Measurements from ENCODE around the gene LRFN2. TPM values are rescaled to one million over a fixed set of nuclear protein-coding genes. Genes with fewer than 3 reads are reported as not detected.

The LRFN2 gene
- total RNA-seq, 6 donors from 2014 or later: 0.06 to 0.20 TPM; not detected in 4

DNA sequence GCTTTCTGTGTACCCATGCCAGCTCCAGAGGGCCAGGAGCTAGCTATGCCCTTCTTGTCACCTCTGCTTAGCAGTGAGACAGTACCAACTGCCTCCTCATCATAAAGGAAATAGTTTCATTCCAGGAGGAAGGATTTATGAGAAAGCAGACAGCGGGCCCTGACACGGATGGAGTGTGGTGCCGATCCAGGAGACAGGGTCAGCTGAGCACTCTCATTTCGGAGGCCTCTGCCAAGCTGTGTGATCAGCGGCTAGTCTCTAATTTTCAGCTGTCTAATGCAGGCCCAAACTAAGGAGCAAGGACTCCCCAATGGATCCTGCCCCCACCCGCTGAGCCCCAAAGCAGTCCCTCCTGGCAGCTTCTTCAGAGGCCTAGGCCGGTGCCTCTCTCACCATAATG lies 103.1 kb downstream of the LRFN2 start:
- WGBS, 2 donors: 80 to 90% methylated on average over 5 to 7 of the region's 7 CpGs
- no peaks in the 10 kb centered on the region for H3K4me1 ChIP-seq
- no peaks in the 10 kb centered on the region for H3K9me3 ChIP-seq
- TF ChIP-seq, protein P1, sequence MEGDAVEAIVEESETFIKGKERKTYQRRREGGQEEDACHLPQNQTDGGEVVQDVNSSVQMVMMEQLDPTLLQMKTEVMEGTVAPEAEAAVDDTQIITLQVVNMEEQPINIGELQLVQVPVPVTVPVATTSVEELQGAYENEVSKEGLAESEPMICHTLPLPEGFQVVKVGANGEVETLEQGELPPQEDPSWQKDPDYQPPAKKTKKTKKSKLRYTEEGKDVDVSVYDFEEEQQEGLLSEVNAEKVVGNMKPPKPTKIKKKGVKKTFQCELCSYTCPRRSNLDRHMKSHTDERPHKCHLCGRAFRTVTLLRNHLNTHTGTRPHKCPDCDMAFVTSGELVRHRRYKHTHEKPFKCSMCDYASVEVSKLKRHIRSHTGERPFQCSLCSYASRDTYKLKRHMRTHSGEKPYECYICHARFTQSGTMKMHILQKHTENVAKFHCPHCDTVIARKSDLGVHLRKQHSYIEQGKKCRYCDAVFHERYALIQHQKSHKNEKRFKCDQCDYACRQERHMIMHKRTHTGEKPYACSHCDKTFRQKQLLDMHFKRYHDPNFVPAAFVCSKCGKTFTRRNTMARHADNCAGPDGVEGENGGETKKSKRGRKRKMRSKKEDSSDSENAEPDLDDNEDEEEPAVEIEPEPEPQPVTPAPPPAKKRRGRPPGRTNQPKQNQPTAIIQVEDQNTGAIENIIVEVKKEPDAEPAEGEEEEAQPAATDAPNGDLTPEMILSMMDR (IDR thresholded peaks at IDR 0.05): no peak
- no peak overlapping the region for H3K4me3 ChIP-seq
- ATAC-seq (ENCODE audit: low FRiP score in 2 of 2) (no peak), DNase-seq (no peak)
- H3K36me3 ChIP-seq: no peaks in the 10 kb centered on the region
- no peak overlapping the region for H3K27ac ChIP-seq
- H3K27me3 ChIP-seq: no peaks in the 10 kb centered on the region

DNA sequence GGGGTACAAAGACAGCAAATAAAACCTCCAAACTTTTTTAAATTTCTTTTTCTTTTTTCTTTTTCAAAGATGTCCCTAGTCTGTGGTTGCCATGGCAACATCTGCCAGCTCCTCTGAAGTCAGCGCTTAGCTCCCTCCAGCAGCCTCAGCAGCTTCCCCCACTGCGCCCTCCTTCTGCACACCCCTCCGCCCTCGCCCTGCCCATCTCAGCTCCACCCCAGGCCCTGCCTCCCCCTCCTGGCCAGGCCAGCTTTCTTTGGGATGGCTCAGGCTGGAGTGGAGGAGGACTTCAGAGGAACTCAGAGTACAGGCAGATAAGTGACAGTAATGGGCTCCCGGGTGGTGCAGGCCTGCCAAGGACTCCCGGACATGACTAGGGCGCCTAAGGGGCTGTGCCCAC lies 104.6 kb downstream of the LRFN2 start:
- H3K36me3 ChIP-seq: no peaks in the 10 kb centered on the region
- no peak for ATAC-seq (ENCODE audit: low FRiP score in 2 of 2)
- H3K27ac ChIP-seq: no peak overlapping the region
- no peaks in the 10 kb centered on the region for H3K9me3 ChIP-seq
- no peak overlapping the region for H3K4me3 ChIP-seq
- WGBS, 2 donors: 60 to 62% methylated on average over 3 to 4 of the region's 7 CpGs
- no peak for TF ChIP-seq EP300 (IDR thresholded peaks at IDR 0.05)
- TF ChIP-seq, protein P1 (IDR thresholded peaks at IDR 0.05): no peak
- no peak for TF ChIP-seq POLR2A (IDR thresholded peaks at IDR 0.05)
- TF ChIP-seq POLR2AphosphoS5 (IDR thresholded peaks at IDR 0.05): no peak
- DNase-seq: peak in 1 of 2 donors; percentile 60
- H3K27me3 ChIP-seq: no peaks in the 10 kb centered on the region
- H3K4me1 ChIP-seq: no peaks in the 10 kb centered on the region

GRCh38 chr6:40480678-40481077 lies 106.5 kb downstream of the LRFN2 start:
- no peaks in the 10 kb centered on the region for H3K4me1 ChIP-seq
- no peaks in the 10 kb centered on the region for H3K9me3 ChIP-seq
- ATAC-seq (ENCODE audit: low FRiP score in 2 of 2): no peak
- no peaks in the 10 kb centered on the region for H3K36me3 ChIP-seq
- H3K27me3 ChIP-seq: no peaks in the 10 kb centered on the region
- 97 to 100% methylated on average over 2 of the region's 2 CpGs for WGBS, 2 donors
- DNase-seq: no peak
- no peak for TF ChIP-seq POLR2AphosphoS5 (IDR thresholded peaks at IDR 0.05)
- no peak for TF ChIP-seq EP300 (IDR thresholded peaks at IDR 0.05)
- TF ChIP-seq, protein P1 (IDR thresholded peaks at IDR 0.05): no peak
- no peak for TF ChIP-seq POLR2A (IDR thresholded peaks at IDR 0.05)
- no peak overlapping the region for H3K27ac ChIP-seq
- H3K4me3 ChIP-seq: no peak overlapping the region

DNA sequence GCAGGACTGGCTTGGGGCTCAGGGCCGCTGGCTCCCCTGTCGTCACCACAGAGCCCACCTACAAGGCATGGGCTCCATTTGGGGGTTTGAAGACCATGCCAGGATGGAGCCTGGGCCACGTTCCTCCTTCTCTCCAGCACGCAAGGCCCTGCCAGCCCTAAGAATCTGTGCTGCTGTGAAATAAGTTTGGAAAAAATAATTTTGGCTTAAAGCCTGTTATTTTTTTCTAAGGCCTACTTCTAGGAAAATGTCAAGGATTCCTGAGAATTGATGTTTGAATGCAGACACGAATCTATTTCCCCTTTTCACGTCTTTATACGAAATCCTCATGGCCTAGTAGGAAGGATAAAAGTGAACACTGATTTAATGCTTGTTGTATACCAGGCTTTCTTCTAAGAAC lies 107.5 kb downstream of the LRFN2 start:
- no peaks in the 10 kb centered on the region for H3K27me3 ChIP-seq
- no peaks in the 10 kb centered on the region for H3K36me3 ChIP-seq
- WGBS, 2 donors: 69 to 72% methylated on average over 7 of the region's 7 CpGs
- TF ChIP-seq POLR2A (IDR thresholded peaks at IDR 0.05): no peak
- TF ChIP-seq EP300 (IDR thresholded peaks at IDR 0.05): no peak
- no peak for TF ChIP-seq POLR2AphosphoS5 (IDR thresholded peaks at IDR 0.05)
- TF ChIP-seq, protein P1 (IDR thresholded peaks at IDR 0.05): no peak
- H3K4me3 ChIP-seq: no peak overlapping the region
- no peaks in the 10 kb centered on the region for H3K4me1 ChIP-seq
- no peak overlapping the region for H3K27ac ChIP-seq
- H3K9me3 ChIP-seq: no peaks in the 10 kb centered on the region
- ATAC-seq (ENCODE audit: low FRiP score in 2 of 2): no peak
- no peak for DNase-seq

DNA sequence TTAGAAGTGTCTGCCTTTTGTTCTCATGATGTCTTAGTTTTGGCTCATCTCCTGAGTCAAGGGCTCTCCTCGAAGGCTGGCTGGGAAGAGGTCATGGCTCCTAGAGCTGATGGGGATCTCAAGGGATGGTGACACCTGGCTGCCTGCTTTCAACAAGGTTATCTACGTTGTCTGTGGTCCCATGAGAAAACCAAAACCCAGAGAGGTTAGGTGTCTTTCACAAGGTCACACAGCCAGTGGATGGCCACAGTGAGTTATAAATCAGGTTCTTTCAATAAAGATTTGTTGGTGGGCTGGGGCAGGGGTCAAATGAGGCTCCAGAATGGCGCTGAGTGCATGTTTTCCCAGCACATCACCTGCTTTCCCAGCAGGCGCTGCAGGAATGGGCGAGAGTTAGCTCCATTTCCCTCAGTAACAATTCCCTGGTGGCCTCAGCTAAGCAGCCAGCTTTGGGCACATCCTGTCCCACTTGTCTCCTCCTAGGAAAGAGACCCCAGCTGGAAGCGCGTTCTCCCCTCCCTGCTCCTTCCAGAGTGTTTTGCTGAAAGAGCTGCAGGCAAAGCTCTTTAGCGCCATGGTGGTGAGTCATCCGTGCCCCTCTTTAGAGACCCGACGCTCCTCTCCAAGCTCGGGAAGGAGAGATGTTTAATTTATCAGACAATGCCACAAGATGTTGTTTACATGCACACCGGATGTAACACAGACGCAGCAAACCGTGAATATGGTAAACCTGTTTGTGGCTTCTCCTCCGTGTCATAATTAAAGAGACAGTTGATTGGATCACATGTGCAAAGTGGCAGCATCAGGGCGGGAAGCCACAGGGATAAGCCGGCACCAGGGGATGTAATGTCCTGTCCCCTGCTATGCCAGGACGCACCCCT lies 109.7 kb downstream of the LRFN2 start:
- DNase-seq: no peak
- H3K27ac ChIP-seq: no peak overlapping the region
- no peaks in the 10 kb centered on the region for H3K27me3 ChIP-seq
- no peak overlapping the region for H3K4me3 ChIP-seq
- no peaks in the 10 kb centered on the region for H3K9me3 ChIP-seq
- ATAC-seq (ENCODE audit: low FRiP score in 2 of 2): no peak
- TF ChIP-seq POLR2A (IDR thresholded peaks at IDR 0.05): no peak
- TF ChIP-seq POLR2AphosphoS5 (IDR thresholded peaks at IDR 0.05): no peak
- TF ChIP-seq EP300 (IDR thresholded peaks at IDR 0.05): no peak
- TF ChIP-seq, protein P1 (IDR thresholded peaks at IDR 0.05): no peak
- 34 to 38% methylated on average over 14 to 19 of the region's 19 CpGs for WGBS, 2 donors
- H3K36me3 ChIP-seq: no peaks in the 10 kb centered on the region
- no peaks in the 10 kb centered on the region for H3K4me1 ChIP-seq
